SK-N-MC (cell line): ENCODE measurements around the gene SYNPO.

Source experiments
- EZH2 ChIP-seq: fragments of 200-600 bp; sonication (generic); IDR thresholded peaks from one replicate; pipeline ENCODE4 v1.6.1; 2017; ENCODE audit warnings: antibody characterized with exemption
- FOXP2 ChIP-seq: optimal IDR thresholded peaks from 2 replicates; pipeline ENCODE3; 2011; ENCODE audit warnings: mild to moderate bottlenecking, moderate library complexity; ENCODE audit not compliant: insufficient read depth; ENCODE audit errors: extremely low read length, control extremely low read depth
- POLR2AphosphoS5 ChIP-seq: IDR thresholded peaks from 2 replicates; pipeline ENCODE4 v1.6.1; 2012; ENCODE audit warnings: mild to moderate bottlenecking, low read depth, low read length, borderline replicate concordance

GRCh38 chr5:150622157-150622556 is 18.3 kb upstream of the SYNPO start:
- TF ChIP-seq EZH2: no peak
- no peak for TF ChIP-seq POLR2AphosphoS5
- TF ChIP-seq FOXP2: no peak
